ENCODE data around the gene DLG2.
"Not testable (repeated sequence)": the region's sequence is repeated elsewhere in the genome, so short reads cannot be mapped to it uniquely, and the experiment has no call there.

DLG2 gene

DNA sequence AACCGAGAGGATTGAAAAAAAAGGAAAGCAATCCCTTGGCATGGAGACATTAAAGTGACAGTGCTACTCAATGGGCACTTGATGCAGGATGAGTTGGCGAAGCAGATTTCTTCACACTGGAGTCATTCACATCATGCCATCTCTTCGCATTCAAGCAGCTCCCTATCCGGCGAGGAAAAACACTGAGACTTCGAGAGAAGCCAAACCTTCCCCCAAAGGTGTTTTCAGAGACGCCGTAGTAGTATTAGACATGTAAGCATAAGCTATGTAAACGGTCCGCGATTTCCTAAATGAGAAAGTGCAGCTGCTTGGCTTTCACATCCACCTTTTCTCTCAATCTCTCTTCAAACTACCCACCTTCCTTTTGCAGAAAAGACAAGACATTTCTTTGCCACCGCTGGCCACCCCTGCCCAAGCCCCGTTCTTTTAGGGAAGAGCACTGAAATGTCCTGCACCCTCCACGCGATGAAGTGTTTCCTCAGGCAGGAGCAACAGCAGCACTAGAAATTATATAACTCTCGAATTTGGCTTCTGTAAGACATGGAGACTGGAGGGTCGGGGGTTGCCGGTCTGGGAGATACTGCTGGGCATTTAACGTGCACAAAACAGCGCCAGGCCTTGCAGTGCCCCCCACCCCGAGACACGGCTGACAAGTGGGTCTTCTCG, at the start of gene DLG2:
TSS of gene DLG2 (minus strand) at position 13 of the 666 bp plus-strand sequence.
- no peak for DNase-seq (ENCODE audit: low read depth)
- peak within 1 kb of the TSS; percentile 68 for H3K4me3 ChIP-seq (ENCODE audit: low read depth, low read length)
- TF ChIP-seq, protein P1, sequence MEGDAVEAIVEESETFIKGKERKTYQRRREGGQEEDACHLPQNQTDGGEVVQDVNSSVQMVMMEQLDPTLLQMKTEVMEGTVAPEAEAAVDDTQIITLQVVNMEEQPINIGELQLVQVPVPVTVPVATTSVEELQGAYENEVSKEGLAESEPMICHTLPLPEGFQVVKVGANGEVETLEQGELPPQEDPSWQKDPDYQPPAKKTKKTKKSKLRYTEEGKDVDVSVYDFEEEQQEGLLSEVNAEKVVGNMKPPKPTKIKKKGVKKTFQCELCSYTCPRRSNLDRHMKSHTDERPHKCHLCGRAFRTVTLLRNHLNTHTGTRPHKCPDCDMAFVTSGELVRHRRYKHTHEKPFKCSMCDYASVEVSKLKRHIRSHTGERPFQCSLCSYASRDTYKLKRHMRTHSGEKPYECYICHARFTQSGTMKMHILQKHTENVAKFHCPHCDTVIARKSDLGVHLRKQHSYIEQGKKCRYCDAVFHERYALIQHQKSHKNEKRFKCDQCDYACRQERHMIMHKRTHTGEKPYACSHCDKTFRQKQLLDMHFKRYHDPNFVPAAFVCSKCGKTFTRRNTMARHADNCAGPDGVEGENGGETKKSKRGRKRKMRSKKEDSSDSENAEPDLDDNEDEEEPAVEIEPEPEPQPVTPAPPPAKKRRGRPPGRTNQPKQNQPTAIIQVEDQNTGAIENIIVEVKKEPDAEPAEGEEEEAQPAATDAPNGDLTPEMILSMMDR (IDR thresholded peaks at IDR 0.05; ENCODE audit: control insufficient read depth, extremely low read depth, insufficient read depth): no peak

DNA sequence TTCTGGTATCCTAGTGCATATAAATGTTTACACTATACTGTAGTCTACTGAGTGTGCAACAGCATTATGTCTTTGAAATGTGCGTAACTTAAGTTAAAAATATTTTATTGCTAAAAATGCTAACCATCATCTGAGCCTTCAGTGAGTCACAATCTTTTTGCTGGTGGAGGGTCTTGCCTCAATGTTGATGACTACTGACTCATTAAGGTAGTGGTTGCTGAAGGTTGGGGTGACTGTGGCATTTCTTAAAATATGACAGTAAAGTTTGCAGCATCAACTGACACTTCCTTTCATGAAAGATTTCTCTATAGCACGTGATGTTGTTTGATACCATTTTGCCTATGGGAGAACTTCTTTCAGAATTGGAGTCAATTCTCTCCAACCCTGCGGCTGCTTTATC, 46.2 kb upstream of the DLG2 start:
- no peak for DNase-seq (ENCODE audit: low read depth)
- H3K4me3 ChIP-seq (ENCODE audit: low read depth, low read length): no peak overlapping the region
- TF ChIP-seq, protein P1 (IDR thresholded peaks at IDR 0.05; ENCODE audit: control insufficient read depth, extremely low read depth, insufficient read depth): no peak

DNA sequence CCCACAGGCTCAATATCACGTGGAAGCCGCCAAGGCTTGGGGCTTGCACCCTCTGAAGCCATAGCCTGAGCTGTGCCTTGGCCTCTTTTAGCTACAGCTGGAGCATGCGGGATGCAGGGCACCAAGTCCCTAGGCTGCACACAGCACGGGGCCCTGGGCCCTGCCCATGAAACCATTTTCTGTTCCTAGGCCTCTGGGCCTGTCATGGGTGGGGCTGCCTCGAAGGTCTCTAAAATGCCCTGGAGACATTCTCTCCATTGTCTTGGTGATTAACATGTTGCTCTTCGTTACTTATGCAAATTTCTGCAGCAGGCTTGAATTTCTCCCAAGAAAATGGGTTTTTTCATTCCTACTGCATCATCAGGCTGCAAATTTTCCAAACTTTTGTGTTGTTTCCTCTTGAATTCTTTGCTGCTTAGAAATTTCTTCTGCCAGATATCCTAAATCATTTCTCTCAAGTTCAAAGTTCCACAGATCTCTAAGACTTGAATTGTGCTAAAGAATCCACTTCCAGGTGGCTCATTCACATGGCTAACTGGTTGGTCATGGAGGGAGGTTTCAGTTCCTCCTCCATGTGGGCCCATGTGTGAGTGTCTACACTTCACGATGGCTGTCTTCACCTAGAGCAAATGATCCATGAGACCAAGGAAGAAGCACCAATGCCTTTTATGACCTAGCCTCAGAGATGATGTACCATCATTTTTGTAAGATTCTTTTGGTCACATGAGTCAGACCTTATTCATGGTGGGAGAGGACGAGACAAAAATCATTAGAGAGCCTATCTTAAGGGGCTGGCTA, 45.2 kb upstream of the DLG2 start:
- DNase-seq (ENCODE audit: low read depth): no peak
- TF ChIP-seq, protein P1 (IDR thresholded peaks at IDR 0.05; ENCODE audit: control insufficient read depth, extremely low read depth, insufficient read depth): no peak
- no peak overlapping the region for H3K4me3 ChIP-seq (ENCODE audit: low read depth, low read length)

DNA sequence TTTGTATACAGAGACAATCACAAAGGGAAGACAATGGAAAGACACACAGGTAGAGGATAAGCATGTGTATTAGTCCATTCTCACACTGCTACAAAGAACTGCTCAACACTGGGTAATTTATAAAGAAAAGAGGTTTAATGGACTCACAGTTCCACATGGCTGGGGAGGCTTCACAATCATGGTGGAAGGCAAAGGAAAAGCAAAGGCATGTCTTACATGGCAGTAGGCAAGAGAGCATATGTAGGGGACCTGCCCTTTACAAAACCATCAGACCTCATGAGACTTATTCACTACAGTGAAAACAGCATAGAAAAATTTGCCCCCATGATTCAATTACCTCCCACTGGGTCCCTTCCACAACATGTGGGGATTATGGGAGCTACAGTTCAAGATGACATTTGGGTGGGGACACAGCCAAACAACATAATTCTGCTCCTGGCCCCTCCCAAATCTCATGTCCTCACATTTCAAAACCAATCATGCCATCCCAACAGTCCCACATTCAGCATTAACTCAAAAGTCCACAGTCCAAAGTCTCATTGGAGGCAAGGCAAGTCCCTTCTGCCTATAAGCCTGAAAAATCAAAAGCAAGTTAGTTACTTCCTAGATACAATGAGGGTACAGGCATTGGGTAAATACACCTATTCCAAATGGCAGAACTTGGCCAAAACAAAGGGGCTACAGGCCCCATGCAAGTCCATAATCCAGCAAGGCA, 44.0 kb upstream of the DLG2 start:
- DNase-seq (ENCODE audit: low read depth); H3K4me3 ChIP-seq (ENCODE audit: low read depth, low read length): not testable (repeated sequence)

DNA sequence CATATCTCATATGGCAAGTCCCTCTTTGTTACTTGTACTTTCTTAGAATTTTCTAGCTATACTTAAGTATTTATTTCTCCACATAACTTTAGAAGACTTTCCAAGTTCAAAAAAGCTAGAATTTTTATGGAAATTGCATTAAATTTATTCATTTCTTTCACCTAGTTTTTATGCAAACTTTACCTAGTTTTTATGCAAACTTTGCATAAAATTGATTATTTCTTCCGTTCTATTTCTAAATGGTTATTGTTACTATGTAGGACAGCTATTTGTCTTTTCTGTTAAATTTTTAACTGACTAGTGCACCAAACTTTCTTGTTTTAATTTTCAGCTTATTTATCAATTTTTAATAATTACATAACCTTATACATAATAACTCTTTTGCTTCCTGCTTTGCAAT, 41.0 kb upstream of the DLG2 start:
- no peak for DNase-seq (ENCODE audit: low read depth)
- TF ChIP-seq, protein P1 (IDR thresholded peaks at IDR 0.05; ENCODE audit: control insufficient read depth, extremely low read depth, insufficient read depth): no peak
- no peak overlapping the region for H3K4me3 ChIP-seq (ENCODE audit: low read depth, low read length)

DNA sequence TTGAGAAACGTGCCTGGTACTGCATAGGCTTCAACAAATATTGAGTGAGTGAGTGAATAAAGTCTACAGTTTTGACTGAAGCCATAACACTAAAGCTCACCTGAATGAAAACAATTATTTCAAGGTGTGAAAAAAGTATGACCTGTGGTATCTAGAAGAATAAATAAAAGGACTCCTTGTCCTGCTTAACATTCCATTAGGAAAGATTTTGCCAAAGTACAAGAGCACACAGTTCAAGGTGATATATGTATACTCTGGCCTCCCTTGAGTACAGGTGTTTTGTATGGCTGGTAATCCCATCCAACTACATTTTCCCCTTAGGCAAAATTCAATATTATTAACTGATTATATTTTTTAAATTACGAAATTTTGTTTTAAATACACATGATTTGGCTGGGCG, 39.5 kb upstream of the DLG2 start:
- TF ChIP-seq, protein P1 (IDR thresholded peaks at IDR 0.05; ENCODE audit: control insufficient read depth, extremely low read depth, insufficient read depth): no peak
- DNase-seq (ENCODE audit: low read depth): no peak
- H3K4me3 ChIP-seq (ENCODE audit: low read depth, low read length): no peak overlapping the region

DNA sequence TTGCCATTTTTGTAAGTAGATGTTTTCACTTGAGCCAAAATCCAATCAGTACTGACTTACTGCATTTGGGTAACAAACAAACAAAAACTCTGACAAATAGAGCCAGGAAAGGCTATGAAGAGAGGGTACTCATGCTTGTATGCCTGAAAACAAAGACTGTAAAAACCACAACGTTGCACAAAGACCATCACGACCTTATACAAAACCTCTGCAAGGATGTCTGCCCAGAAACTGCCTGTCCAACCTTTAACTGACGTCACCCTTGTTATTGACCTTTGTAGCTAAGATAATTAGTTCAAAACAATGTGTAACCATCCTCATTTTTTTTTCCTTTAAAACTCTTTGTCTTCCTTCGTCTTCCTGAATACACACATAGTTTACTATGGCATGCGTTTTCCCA, 38.6 kb upstream of the DLG2 start:
- no peak for DNase-seq (ENCODE audit: low read depth)
- H3K4me3 ChIP-seq (ENCODE audit: low read depth, low read length): no peak overlapping the region
- TF ChIP-seq, protein P1 (IDR thresholded peaks at IDR 0.05; ENCODE audit: control insufficient read depth, extremely low read depth, insufficient read depth): no peak
